ENCODE data around the gene ABCF3.

GRCh38 chr3:184171562-184171961 lies 14.4 kb upstream of the ABCF3 start:
- TF ChIP-seq CTCF (IDR thresholded peaks at IDR 0.05) (no peak), POLR2AphosphoS5 (IDR thresholded peaks at IDR 0.05) (no peak)

Data from prostate gland (tissue), 2 donors.